ENCODE data around the gene RPL35.
"Not testable (repeated sequence)": the region's sequence is repeated elsewhere in the genome, so short reads cannot be mapped to it uniquely, and the experiment has no call there.

DNA sequence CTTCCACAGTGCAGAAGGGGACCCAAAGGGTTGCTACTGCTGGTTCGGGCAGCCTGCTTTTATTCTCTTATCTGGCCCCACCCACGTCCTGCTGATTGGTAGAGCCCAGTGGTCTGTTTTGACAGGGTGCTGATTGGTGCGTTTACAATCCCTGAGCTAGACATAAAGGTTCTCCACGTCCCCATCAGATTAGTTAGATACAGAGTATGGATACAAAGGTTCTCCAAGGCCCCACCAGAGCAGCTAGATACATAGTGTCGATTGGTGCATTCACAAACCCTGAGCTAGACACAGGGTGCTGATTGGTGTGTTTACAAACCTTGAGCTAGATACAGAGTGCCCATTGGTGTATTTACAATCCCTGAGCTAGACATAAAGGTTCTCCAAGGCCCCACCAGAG lies 23.6 kb downstream of the RPL35 start:
- TF ChIP-seq, protein P1, sequence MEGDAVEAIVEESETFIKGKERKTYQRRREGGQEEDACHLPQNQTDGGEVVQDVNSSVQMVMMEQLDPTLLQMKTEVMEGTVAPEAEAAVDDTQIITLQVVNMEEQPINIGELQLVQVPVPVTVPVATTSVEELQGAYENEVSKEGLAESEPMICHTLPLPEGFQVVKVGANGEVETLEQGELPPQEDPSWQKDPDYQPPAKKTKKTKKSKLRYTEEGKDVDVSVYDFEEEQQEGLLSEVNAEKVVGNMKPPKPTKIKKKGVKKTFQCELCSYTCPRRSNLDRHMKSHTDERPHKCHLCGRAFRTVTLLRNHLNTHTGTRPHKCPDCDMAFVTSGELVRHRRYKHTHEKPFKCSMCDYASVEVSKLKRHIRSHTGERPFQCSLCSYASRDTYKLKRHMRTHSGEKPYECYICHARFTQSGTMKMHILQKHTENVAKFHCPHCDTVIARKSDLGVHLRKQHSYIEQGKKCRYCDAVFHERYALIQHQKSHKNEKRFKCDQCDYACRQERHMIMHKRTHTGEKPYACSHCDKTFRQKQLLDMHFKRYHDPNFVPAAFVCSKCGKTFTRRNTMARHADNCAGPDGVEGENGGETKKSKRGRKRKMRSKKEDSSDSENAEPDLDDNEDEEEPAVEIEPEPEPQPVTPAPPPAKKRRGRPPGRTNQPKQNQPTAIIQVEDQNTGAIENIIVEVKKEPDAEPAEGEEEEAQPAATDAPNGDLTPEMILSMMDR (IDR thresholded peaks at IDR 0.05), result not testable (repeated sequence)
- not testable (repeated sequence) for TF ChIP-seq EZH2 (IDR thresholded peaks at IDR 0.05)
